Measurements from ENCODE around the gene NAV2.

- TF ChIP-seq CTCF (conservative IDR thresholded peaks at IDR 0.05; ENCODE audit: low read depth in 2 of 2), result no peak
- no peak for TF ChIP-seq POLR2AphosphoS5 (IDR thresholded peaks at IDR 0.05; ENCODE audit: low read depth)
- no peak for TF ChIP-seq NANOG (IDR thresholded peaks at IDR 0.05; ENCODE audit: borderline replicate concordance)
- no peak for TF ChIP-seq STAT1 (IDR thresholded peaks at IDR 0.05; ENCODE audit: unreplicated experiment)
- TF ChIP-seq EZH2phosphoT487 (IDR thresholded peaks at IDR 0.05; ENCODE audit: unreplicated experiment), result no peak
- no peak for TF ChIP-seq EZH2 (IDR thresholded peaks at IDR 0.05; ENCODE audit: low read depth, unreplicated experiment)
- TF ChIP-seq REST (IDR thresholded peaks at IDR 0.05; ENCODE audit: unreplicated experiment), result no peak
- TF ChIP-seq JUNB (IDR thresholded peaks at IDR 0.05; ENCODE audit: unreplicated experiment), result no peak
Measured at GRCh38 chr11:19789835-19790710, 77.4 kb downstream of the NAV2 start.

Measured in GM23338 (cell line).